Stimulated activated CD4-positive, alpha-beta T cell treated with anti-CD3 and anti-CD28 coated beads, Interleukin-12 subunit alpha, Interleukin-12 subunit beta, amount 100 ng/mL, for 24 hours (primary cell): Measurements from ENCODE around the gene SYNRG.

ENCODE experiments used
- DNase-seq, 2 experiments: peaks; one replicate each; pipeline ENCODE4 v3.0.0-alpha.2; 2020; ENCODE audit warnings: low read depth in 2 of 2

Gene SYNRG

DNA sequence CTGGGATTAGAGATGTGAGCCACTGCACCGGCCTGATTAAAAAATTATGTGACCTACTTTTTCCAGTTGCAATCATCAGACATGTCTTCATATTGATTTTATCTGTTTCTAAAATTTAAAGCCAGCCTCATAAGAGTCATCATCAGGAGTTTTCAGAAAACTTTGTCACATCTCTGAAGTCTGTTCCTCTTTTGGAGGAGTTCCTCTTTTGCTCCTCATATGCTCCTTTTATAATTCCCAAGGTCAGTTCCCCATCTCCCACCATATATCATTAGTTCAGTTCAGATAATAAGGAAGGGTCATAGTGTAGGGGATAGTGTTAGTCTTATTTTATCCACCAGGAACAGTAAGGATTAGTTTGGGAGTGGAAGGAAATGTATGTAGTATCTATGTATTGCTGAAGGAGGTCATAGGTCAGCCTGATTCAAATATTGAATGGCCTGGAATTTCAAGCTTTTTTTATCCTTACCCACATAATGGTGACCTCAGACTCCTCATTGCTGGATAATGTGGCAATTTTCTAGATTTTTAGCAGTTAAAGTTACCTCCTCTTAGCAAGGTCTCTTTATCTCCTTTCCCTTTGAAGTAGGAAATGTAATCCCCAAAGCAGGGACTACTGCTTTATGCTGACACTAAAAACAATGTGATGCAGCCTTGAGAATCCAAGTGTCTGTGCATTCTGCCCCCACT is 133.3 kb downstream of the SYNRG start:
- DNase-seq: no peak

- DNase-seq: no peak
Measured at GRCh38 chr17:37470181-37470580, 139.0 kb downstream of the SYNRG start.

DNA sequence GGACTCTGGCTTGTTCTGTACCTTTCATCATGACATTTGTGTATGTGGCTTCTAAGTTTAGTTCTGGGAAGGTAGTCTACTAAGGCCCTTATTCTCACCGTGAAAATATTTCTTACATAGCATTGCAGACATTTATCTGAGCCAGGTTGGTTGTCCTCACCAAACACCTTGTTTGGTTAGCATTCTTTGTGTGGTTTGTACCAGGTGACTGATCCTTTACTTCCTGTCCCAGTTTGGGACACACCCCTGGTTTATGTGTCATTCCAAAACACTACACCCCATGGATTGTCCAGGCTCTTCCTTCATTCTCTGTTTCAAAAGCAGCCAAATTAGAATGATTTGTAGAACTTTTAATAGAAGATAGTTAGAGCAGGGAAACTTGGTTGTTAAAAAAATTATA is 142.7 kb downstream of the SYNRG start:
- DNase-seq: no peak

DNA sequence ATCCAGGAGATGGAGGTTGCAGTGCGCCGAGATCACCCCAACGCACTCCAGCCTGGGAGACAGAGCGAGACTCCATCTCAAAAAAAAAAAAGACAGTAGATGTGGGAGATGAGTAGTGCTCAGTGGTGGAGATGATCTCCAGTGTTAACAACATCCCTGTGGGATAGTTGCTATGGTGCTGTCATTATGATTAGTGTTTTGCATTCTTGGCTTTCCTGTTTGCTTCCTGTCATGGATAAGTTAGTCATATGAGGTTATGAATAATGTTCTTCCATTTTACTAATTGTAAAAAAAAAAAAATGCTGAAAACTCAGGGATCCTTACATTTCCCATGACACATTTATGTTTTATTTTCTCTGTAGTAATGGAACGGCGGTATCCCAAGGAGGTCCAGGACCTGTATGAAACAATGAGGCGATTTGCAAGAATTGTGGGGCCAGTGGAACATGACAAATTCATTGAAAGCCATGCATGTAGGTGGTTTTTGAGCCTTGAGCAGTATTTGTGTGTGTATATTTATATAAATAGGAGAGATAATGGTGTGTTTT is 144.1 kb downstream of the SYNRG start:
- DNase-seq: no peak
